H1 (cell line): ENCODE data around the gene GSG1L. TPM values are rescaled to one million over a fixed set of nuclear protein-coding genes. Genes with fewer than 3 reads are reported as not detected.

Source experiments
- CTCF ChIA-PET: fragments of 300-600 bp; sonication (Branson Sonifier 250); formaldehyde crosslinking; loops from one replicate; lab custom pipeline; 2021; ENCODE audit not compliant: partially characterized antibody; lab: Charles Lee
- POLR2A ChIA-PET: fragments of 300-600 bp; sonication (Branson Sonifier 250); formaldehyde crosslinking; loops from one replicate; lab custom pipeline; 2021; ENCODE audit warnings: inconsistent platforms; ENCODE audit not compliant: partially characterized antibody; lab: Charles Lee
- DNase-seq, 2 experiments: peaks; one replicate each; pipeline versions ENCODE4 v3.0.0 to v3.0.0-alpha.2; 2010 to 2022; ENCODE audit warnings: low spot score in 2 of 2, low read depth in 1 of 2, mixed read lengths in 1 of 2
- FAIRE-seq: peaks from 2 replicates; lab custom pipeline; 2011; peaks lifted over from hg19 to GRCh38; lab: Jason Lieb, UNC
- H2AFZ ChIP-seq: 2 replicates; pipeline ENCODE4 v1.8.1; 2012; ENCODE audit warnings: low read length, inconsistent platforms
- H2AK5ac ChIP-seq: 2 replicates; pipeline ENCODE4 v1.6.1; 2013; ENCODE audit warnings: low read depth, low read length
- H2BK120ac ChIP-seq: replicated peaks from 2 replicates; pipeline ENCODE3; 2013; ENCODE audit warnings: low read depth, low read length, inconsistent platforms
- H2BK12ac ChIP-seq: 2 replicates; pipeline ENCODE4 v1.6.1; 2013; ENCODE audit warnings: low read depth, low read length
- H2BK15ac ChIP-seq: 2 replicates; pipeline ENCODE4 v1.6.1; 2013; ENCODE audit warnings: low read length
- H2BK20ac ChIP-seq: 2 replicates; pipeline ENCODE4 v1.6.1; 2013; ENCODE audit warnings: low read length
- H2BK5ac ChIP-seq: 2 replicates; pipeline ENCODE4 v1.6.1; 2013; ENCODE audit warnings: low read depth, low read length
- H3K14ac ChIP-seq: 2 replicates; pipeline ENCODE4 v1.6.1; 2013; ENCODE audit warnings: inconsistent platforms; ENCODE audit not compliant: insufficient read length
- H3K18ac ChIP-seq: 2 replicates; pipeline ENCODE4 v1.6.1; 2013; ENCODE audit warnings: low read length; ENCODE audit errors: extremely low read depth
- H3K23ac ChIP-seq: 2 replicates; pipeline ENCODE4 v1.6.1; 2013; ENCODE audit warnings: inconsistent platforms; ENCODE audit not compliant: insufficient read length
- H3K23me2 ChIP-seq: 2 replicates; pipeline ENCODE4 v1.6.1; 2013; ENCODE audit warnings: low read depth, low read length
- H3K27ac ChIP-seq: 2 replicates; pipeline ENCODE4 v1.6.1; 2011; ENCODE audit warnings: low read depth, low read length, inconsistent platforms
- H3K27me3 ChIP-seq, 4 experiments: replicated peaks in 1 of 4; 1 replicate in 1 of 4; 2 replicates in 3 of 4; pipeline versions ENCODE4 v1.6.1 to v1.8.1; 2011 to 2013; ENCODE audit warnings: low read length in 3 of 4, mild to moderate bottlenecking in 3 of 4, inconsistent platforms in 2 of 4, mixed read lengths in 2 of 4, moderate library complexity in 1 of 4; ENCODE audit not compliant: control insufficient read depth in 3 of 4, insufficient read depth in 3 of 4; ENCODE audit errors: extremely low read depth in 1 of 4
- H3K36me3 ChIP-seq, 4 experiments: 2 replicates each; pipeline versions ENCODE4 v1.6.1 to v1.8.1; 2011 to 2013; ENCODE audit warnings: mild to moderate bottlenecking in 4 of 4, low read length in 3 of 4, moderate library complexity in 2 of 4, control low read depth in 1 of 4, inconsistent platforms in 1 of 4; ENCODE audit not compliant: insufficient read depth in 4 of 4, control insufficient read depth in 2 of 4
- H3K4ac ChIP-seq: replicated peaks from 2 replicates; pipeline ENCODE3; 2013; ENCODE audit warnings: low read length, low read depth, mixed read lengths, inconsistent platforms; ENCODE audit not compliant: insufficient read length
- H3K4me1 ChIP-seq, 4 experiments: replicated peaks in 1 of 4; 1 replicate in 1 of 4; 2 replicates in 3 of 4; pipeline versions ENCODE4 v1.6.1 to v1.8.1; 2011 to 2013; ENCODE audit warnings: low read length in 3 of 4, inconsistent platforms in 2 of 4, mixed read lengths in 1 of 4; ENCODE audit not compliant: insufficient read depth in 4 of 4, control insufficient read depth in 3 of 4
- H3K4me2 ChIP-seq, 2 experiments: 2 replicates each; pipeline versions ENCODE4 v1.6.1 to v1.8.1; 2011 to 2013; ENCODE audit warnings: low read depth in 2 of 2, low read length in 2 of 2, control low read depth in 1 of 2, inconsistent platforms in 1 of 2, mild to moderate bottlenecking in 1 of 2; ENCODE audit not compliant: insufficient read depth in 1 of 2
- H3K4me3 ChIP-seq, 4 experiments: fragments of 200-600, 300-600 bp in 1 of 4; sonication (generic), shearing (Covaris generic), sonication (Bioruptor Twin) in 1 of 4; 2 replicates each; pipeline versions ENCODE4 v1.5.1 to v1.8.1; 2011 to 2016; ENCODE audit warnings: low read length in 4 of 4, low read depth in 3 of 4, control low read depth in 2 of 4, inconsistent platforms in 2 of 4, mild to moderate bottlenecking in 2 of 4, mixed read lengths in 1 of 4, moderate library complexity in 1 of 4; ENCODE audit not compliant: insufficient read depth in 2 of 4; ENCODE audit errors: extremely low read depth in 1 of 4
- H3K56ac ChIP-seq: replicated peaks from 2 replicates; pipeline ENCODE3; 2013; ENCODE audit warnings: low read depth, mild to moderate bottlenecking, mixed read lengths, low read length, inconsistent platforms; ENCODE audit not compliant: insufficient read length
- H3K79me1 ChIP-seq: 2 replicates; pipeline ENCODE4 v1.6.1; 2013; ENCODE audit warnings: low read depth, low read length, control low read depth
- H3K79me2 ChIP-seq, 2 experiments: 2 replicates each; pipeline versions ENCODE4 v1.6.1 to v1.8.1; 2012 to 2013; ENCODE audit warnings: low read length in 2 of 2, mild to moderate bottlenecking in 2 of 2, inconsistent platforms in 1 of 2; ENCODE audit not compliant: insufficient read depth in 2 of 2, control insufficient read depth in 1 of 2
- H3K9ac ChIP-seq, 4 experiments: replicated peaks in 1 of 4; 1 replicate in 1 of 4; 2 replicates in 3 of 4; pipeline versions ENCODE4 v1.6.1 to v1.8.1; 2011 to 2013; ENCODE audit warnings: low read depth in 3 of 4, low read length in 3 of 4, control low read depth in 2 of 4, mild to moderate bottlenecking in 2 of 4, moderate library complexity in 2 of 4, inconsistent platforms in 1 of 4; ENCODE audit errors: extremely low read depth in 1 of 4
- H3K9me3 ChIP-seq, 2 experiments: 2 replicates each; pipeline versions ENCODE4 v1.6.1 to v1.8.1; 2012 to 2013; ENCODE audit warnings: mild to moderate bottlenecking in 2 of 2, moderate library complexity in 2 of 2, control low read depth in 1 of 2, inconsistent platforms in 1 of 2, low read depth in 1 of 2, low read length in 1 of 2, mixed read lengths in 1 of 2; ENCODE audit not compliant: insufficient read depth in 2 of 2
- H4K20me1 ChIP-seq, 2 experiments: replicated peaks in 1 of 2; 2 replicates each; pipeline versions ENCODE3 to v1.8.1; 2011 to 2013; ENCODE audit warnings: inconsistent platforms in 2 of 2, low read length in 2 of 2, mild to moderate bottlenecking in 1 of 2; ENCODE audit not compliant: insufficient read depth in 2 of 2, control insufficient read depth in 1 of 2
- H4K5ac ChIP-seq: 2 replicates; pipeline ENCODE4 v1.6.1; 2013; ENCODE audit warnings: low read length, low read depth, mixed read lengths, inconsistent platforms; ENCODE audit not compliant: insufficient read length
- H4K8ac ChIP-seq: 2 replicates; pipeline ENCODE4 v1.8.0; 2013; ENCODE audit warnings: mild to moderate bottlenecking, moderate library complexity, low read length, inconsistent platforms; ENCODE audit not compliant: insufficient read depth; ENCODE audit errors: extremely low read depth
- H4K91ac ChIP-seq: replicated peaks from 2 replicates; pipeline ENCODE3; 2013; ENCODE audit warnings: low read length, mixed read lengths, inconsistent platforms; ENCODE audit not compliant: insufficient read length
- BACH1 ChIP-seq: IDR thresholded peaks from 2 replicates; pipeline ENCODE4 v1.6.1; 2012; ENCODE audit warnings: low read length, improper control_type of control experiment
- CEBPB ChIP-seq: IDR thresholded peaks from 2 replicates; pipeline ENCODE4 v1.6.1; 2012; ENCODE audit warnings: low read depth, low read length
- EGR1 ChIP-seq: IDR thresholded peaks from 2 replicates; pipeline ENCODE4 v1.6.1; 2011; ENCODE audit warnings: low read depth, low read length, borderline replicate concordance
- GTF2F1 ChIP-seq: IDR thresholded peaks from 2 replicates; pipeline ENCODE4 v1.6.1; 2012; ENCODE audit warnings: low read depth, low read length, improper control_type of control experiment, borderline replicate concordance
- SIRT6 ChIP-seq: IDR thresholded peaks from one replicate; pipeline ENCODE4 v1.7.1; 2012; ENCODE audit warnings: low read length, inconsistent platforms
- WGBS, 2 experiments: shearing (Covaris generic) in 1 of 2; methylation state at CpG; one replicate each; pipeline versions ENCODE4 v1.1.6 to v1.1.7; 2013 to 2015; ENCODE audit warnings: low lambda C conversion rate in 2 of 2, mixed read lengths in 2 of 2, inconsistent platforms in 1 of 2, low coverage in 1 of 2, missing lambda C conversion rate in 1 of 2; ENCODE audit not compliant: insufficient replicate concordance in 2 of 2, insufficient coverage in 1 of 2, insufficient read length in 1 of 2; ENCODE audit errors: extremely low coverage in 1 of 2, missing lambda C conversion rate in 1 of 2; 5-methylcytosine and 5-hydroxymethylcytosine counted together
- polyA plus RNA-seq, 7 experiments: library from polyadenylated mRNA; depleted of rRNA in 3 of 7; stranded (reverse) in 5 of 7; unstranded in 2 of 7; fragments of >200 nt in 5 of 7; fragments of 200-250 nt in 2 of 7; gene quantifications; 1 replicate in 5 of 7; 2 replicates in 1 of 7; 4 replicates in 1 of 7; pipeline versions ENCODE4 v1.2.1 to v1.2.3, GENCODE V29; 2011 to 2013; ENCODE audit warnings: missing spikeins in 2 of 7, mixed read lengths in 2 of 7
- total RNA-seq: library from RNA; stranded (reverse); fragmentation: NEBNext Ultra II Directional; extraction: Animal tissue kit (Norgen Biotek cat#: 25700); gene quantifications from 2 replicates; pipeline ENCODE4 v1.2.1, GENCODE V29; 2021

GSG1L gene
- total and polyA plus RNA-seq, 2 of the 8 experiments (the other 6 are each of a cell fraction or from before 2014, with no cell fraction given): 0.71 to 1.1 TPM

- no peak overlapping the region for H3K4me3 ChIP-seq
- H2AFZ ChIP-seq: no peak overlapping the region
- peaks cover 0 to 6% of the 10 kb centered on the region in 2 experiments; a peak in 1 of 4 replicates for H3K9me3 ChIP-seq
- TF ChIP-seq BACH1: no peak
- no peak for TF ChIP-seq SIRT6
- no peak for TF ChIP-seq CEBPB
- no peak for TF ChIP-seq EGR1
- no peak for TF ChIP-seq GTF2F1
- no peak for DNase-seq
- no peaks in the 10 kb centered on the region for H4K20me1 ChIP-seq
- CTCF ChIA-PET: interaction anchor here (1.1 kb wide), 1 partner anchor 30 kb away, joined by 4 read pairs; no protein-coding TSS in a partner anchor
- no peak overlapping the region for H3K56ac ChIP-seq
- H4K5ac ChIP-seq: no peak overlapping the region
- H2BK20ac ChIP-seq: no peak overlapping the region
- H3K18ac ChIP-seq: no peak overlapping the region
- no peak overlapping the region for H3K23ac ChIP-seq
- H3K4me2 ChIP-seq: no peak overlapping the region
- no peak for FAIRE-seq
- no peak overlapping the region for H3K4ac ChIP-seq
- no peaks in the 10 kb centered on the region; the same call in 1 of the 2 replicates for H3K23me2 ChIP-seq
- no peak overlapping the region for H4K91ac ChIP-seq
- H3K79me2 ChIP-seq: no peaks in the 10 kb centered on the region
- POLR2A ChIA-PET: no interaction called here
- no peak overlapping the region for H3K9ac ChIP-seq
- no peaks in the 10 kb centered on the region for H3K36me3 ChIP-seq
- H2BK120ac ChIP-seq: no peak overlapping the region
- H4K8ac ChIP-seq: no peak overlapping the region
- no peak overlapping the region for H3K27ac ChIP-seq
- no peak overlapping the region for H2BK15ac ChIP-seq
- WGBS, 2 experiments: 87% methylated on average over 4 of the region's 5 CpGs; no CpG with 5 or more reads in 1 of the 2 experiments
- no peaks in the 10 kb centered on the region for H3K27me3 ChIP-seq
- no peak overlapping the region for H3K14ac ChIP-seq
- no peak overlapping the region for H2BK5ac ChIP-seq
- H2AK5ac ChIP-seq: no peak overlapping the region
- H3K4me1 ChIP-seq: no peaks in the 10 kb centered on the region
- H2BK12ac ChIP-seq: no peak overlapping the region
- no peaks in the 10 kb centered on the region for H3K79me1 ChIP-seq
Observed at GRCh38 chr16:27995378-27995777, 68.1 kb downstream of the GSG1L start.
